ENCODE results near the gene GCDH. TPM values are rescaled to one million over a fixed set of nuclear protein-coding genes. Genes with fewer than 3 reads are reported as not detected.
"Not testable (repeated sequence)": the region's sequence is repeated elsewhere in the genome, so short reads cannot be mapped to it uniquely, and the experiment has no call there.

Gene GCDH
- total and polyA plus RNA-seq, 2 of the 8 experiments (the other 6 are each of a cell fraction or from before 2014, with no cell fraction given) = 67.3 to 89.4 TPM

DNA sequence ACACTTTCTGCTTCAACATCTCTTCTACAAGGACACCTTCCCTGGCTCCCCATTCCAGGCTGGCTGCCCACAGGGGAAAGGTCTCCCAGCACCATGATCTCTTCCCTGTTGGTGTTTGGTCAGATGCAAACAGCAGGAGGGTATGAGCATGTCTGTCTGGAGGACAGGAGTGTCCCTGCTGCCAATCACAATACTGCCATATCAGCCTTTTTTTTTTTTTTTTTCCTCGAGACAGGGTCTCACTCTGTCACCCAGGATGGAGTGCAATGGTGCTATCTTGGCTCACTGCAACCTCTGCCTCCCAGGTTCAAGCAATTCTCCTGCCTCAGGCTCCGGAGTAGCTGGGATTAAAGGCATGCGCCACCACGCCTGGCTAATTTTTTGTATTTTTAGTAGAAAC lies 24.9 kb downstream of the GCDH start:
- CTCF ChIA-PET (ENCODE audit: partially characterized antibody) = not testable (repeated sequence)

More for the DNA sequence above, 24.9 kb downstream of the GCDH start:
- H2AK5ac ChIP-seq (ENCODE audit: low read depth, low read length); H3K4me2 ChIP-seq (ENCODE audit: insufficient read depth in 1 of 2, low read depth in 2 of 2, low read length in 2 of 2); DNase-seq (ENCODE audit: low read depth in 1 of 2, low spot score in 2 of 2); H4K91ac ChIP-seq (replicated peaks; ENCODE audit: insufficient read length, low read length); H3K23ac ChIP-seq (ENCODE audit: insufficient read length); H3K56ac ChIP-seq (replicated peaks; ENCODE audit: insufficient read length, low read depth, low read length); H3K9ac ChIP-seq (replicated peaks in 1 of 4; ENCODE audit: extremely low read depth in 1 of 4, low read depth in 3 of 4, low read length in 3 of 4); H3K79me2 ChIP-seq (ENCODE audit: control insufficient read depth in 1 of 2, insufficient read depth in 2 of 2, low read length in 2 of 2); H4K20me1 ChIP-seq (replicated peaks in 1 of 2; ENCODE audit: control insufficient read depth in 1 of 2, insufficient read depth in 2 of 2, low read length in 2 of 2); H3K14ac ChIP-seq (ENCODE audit: insufficient read length); H2BK120ac ChIP-seq (replicated peaks; ENCODE audit: low read depth, low read length); H3K4ac ChIP-seq (replicated peaks; ENCODE audit: insufficient read length, low read depth, low read length); H2BK15ac ChIP-seq (ENCODE audit: low read length); H3K36me3 ChIP-seq (ENCODE audit: control insufficient read depth in 2 of 4, insufficient read depth in 4 of 4, low read length in 3 of 4); H3K23me2 ChIP-seq (ENCODE audit: low read depth, low read length); H2BK5ac ChIP-seq (ENCODE audit: low read depth, low read length); H3K18ac ChIP-seq (ENCODE audit: extremely low read depth, low read length); H2BK20ac ChIP-seq (ENCODE audit: low read length); H3K79me1 ChIP-seq (ENCODE audit: low read depth, low read length); FAIRE-seq; H3K9me3 ChIP-seq (ENCODE audit: insufficient read depth in 2 of 2, low read depth in 1 of 2, low read length in 1 of 2); H2AFZ ChIP-seq (ENCODE audit: low read length); H3K4me3 ChIP-seq (ENCODE audit: extremely low read depth in 1 of 4, insufficient read depth in 2 of 4, low read depth in 3 of 4, low read length in 4 of 4); H4K5ac ChIP-seq (ENCODE audit: insufficient read length, low read depth, low read length); H3K27ac ChIP-seq (ENCODE audit: low read depth, low read length); H4K8ac ChIP-seq (ENCODE audit: extremely low read depth, insufficient read depth, low read length): not testable (repeated sequence)
- 93% methylated on average over 3 of the region's 4 CpGs; no CpG with 5 or more reads in 1 of the 2 experiments for WGBS, 2 experiments (ENCODE audit: extremely low coverage in 1 of 2, insufficient coverage in 1 of 2, insufficient read length in 1 of 2, insufficient replicate concordance in 2 of 2, low coverage in 1 of 2, low lambda C conversion rate in 2 of 2, missing lambda C conversion rate in 1 of 2)
- H3K4me1 ChIP-seq (replicated peaks in 1 of 4; ENCODE audit: control insufficient read depth in 3 of 4, insufficient read depth in 4 of 4, low read length in 3 of 4) = peaks cover 8 to 20% (median 15%) of the 10 kb centered on the region in 4 experiments
- POLR2A ChIA-PET (ENCODE audit: partially characterized antibody) = interaction anchor here (1.0 to 13.9 kb wide), 6 partner anchors 11 to 36 kb away, joined by 3 to 180 read pairs (median 4); partner anchors contain the start of genes CALR and FARSA
- H3K27me3 ChIP-seq (replicated peaks in 1 of 4; ENCODE audit: control insufficient read depth in 3 of 4, extremely low read depth in 1 of 4, insufficient read depth in 3 of 4, low read length in 3 of 4) = peaks cover 6 to 12% (median 11%) of the 10 kb centered on the region in 4 experiments
- H2BK12ac ChIP-seq (ENCODE audit: low read depth, low read length) = 0 out of 2 replicates have a peak overlapping the region, but pooled peaks have one; percentile 1
